ENCODE data around the gene CACNG1.

CACNG1 gene, protein sequence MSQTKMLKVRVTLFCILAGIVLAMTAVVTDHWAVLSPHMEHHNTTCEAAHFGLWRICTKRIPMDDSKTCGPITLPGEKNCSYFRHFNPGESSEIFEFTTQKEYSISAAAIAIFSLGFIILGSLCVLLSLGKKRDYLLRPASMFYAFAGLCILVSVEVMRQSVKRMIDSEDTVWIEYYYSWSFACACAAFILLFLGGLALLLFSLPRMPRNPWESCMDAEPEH

DNA sequence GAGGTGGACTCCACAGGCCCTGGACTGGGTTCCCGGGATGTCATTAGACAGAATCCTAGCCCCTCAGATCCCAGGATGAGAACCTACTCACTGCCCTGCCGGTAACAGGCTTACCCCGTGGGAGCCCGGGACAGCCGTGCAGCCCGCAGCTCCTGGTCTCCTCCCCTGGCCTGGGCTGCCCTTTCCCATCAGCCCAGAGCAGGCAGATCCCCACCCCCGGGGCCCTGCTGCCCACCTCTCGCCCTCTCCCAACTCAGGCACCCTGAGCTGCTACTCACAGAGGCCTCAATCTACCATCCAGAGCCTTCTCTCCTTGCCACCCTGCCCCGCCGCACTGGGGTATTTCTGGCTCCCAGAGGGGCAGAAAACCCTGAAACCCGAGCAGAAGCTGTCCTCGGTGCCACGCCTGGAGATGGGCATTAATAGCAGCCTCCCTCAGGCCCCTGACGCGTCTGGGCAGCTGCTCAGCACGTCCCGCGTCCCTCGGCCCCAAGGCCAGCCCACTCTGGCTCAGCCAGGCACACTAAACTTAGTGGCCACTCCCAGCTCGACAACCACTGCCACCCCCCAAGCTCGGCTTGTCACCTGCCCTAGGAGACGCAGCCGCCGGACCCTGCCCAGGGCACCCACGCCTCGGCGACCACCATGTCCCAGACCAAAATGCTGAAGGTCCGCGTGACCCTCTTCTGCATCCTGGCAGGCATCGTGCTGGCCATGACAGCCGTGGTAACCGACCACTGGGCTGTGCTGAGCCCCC is at the start of gene CACNG1:
CACNG1 (plus strand) TSS at position 539 of the 757 bp plus-strand sequence; CDS start at position 646, 107 bp downstream.
- no peak for DNase-seq (ENCODE audit: low spot score)

GRCh38 chr17:66994930-66995535 is 49.3 kb upstream of the CACNG1 start:
- no peak for DNase-seq (ENCODE audit: low spot score)

DNA sequence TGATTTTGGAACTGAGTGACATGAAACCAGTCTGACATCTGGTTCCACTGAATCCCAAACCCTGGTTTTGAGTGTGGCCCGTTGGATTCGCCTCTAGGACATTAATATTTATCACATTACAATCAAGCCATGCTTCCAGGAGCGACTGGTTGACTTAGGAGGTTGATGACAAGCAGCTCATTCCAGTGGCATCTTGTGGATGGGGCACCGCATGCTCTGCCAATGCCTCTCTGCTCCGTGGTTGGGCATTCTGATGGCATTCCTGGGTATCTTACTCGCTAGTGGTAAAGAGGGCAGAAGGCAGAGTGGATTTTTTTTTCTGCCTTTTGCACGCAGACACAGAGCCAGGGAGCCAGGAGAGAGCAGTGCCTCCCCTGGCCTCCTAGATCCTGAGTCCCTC is 48.4 kb upstream of the CACNG1 start:
- DNase-seq (ENCODE audit: low spot score), result no peak

DNA sequence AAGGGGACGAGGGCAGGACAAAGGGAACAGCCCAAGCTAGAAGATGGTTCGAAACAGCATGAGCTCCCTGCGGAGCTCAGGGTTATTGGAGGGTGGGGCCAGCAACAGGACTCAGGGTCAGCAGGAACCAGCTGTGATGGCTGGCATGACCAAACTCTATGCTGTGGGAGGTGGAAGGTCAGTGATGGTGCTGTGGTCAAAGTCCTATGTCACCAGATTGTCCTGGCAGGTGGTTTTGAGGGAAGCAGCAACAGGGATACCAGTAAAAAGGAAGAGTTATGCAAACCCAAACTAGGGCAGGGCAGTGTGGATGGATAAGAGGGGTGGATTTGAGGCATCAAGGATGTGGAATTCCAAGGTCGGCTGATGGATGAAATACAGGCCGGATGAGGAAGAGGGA is 47.4 kb upstream of the CACNG1 start:
- no peak for DNase-seq (ENCODE audit: low spot score)

- DNase-seq (ENCODE audit: low spot score), result no peak
These were observed 41.1 kb upstream of the CACNG1 start for GRCh38 chr17:67003231-67003630.

DNA sequence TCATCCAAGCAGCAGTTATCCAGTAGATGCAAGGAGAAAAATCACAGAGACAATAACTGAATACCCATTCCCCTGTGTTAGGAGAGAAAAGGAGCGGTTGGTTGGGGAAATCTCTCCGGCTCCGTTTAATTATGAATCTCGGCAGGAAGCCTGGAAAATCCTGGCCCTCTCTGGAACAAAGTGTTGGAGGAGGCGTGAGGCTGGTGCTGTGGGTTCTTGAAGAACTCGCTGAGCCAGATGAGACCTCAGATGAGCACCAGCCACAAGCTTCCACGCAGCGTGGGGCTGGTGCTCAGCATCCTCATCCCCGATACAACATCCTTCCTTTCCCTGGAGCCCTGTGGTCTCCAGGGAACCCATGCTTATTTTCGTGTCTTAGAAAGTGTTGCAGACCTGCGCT is 40.2 kb upstream of the CACNG1 start:
- DNase-seq (ENCODE audit: low spot score), result no peak

- no peak for DNase-seq (ENCODE audit: low spot score)
These were observed 37.1 kb upstream of the CACNG1 start for GRCh38 chr17:67007266-67007665.

- no peak for DNase-seq (ENCODE audit: low spot score)
These were observed 36.3 kb upstream of the CACNG1 start for GRCh38 chr17:67008101-67008500.

- DNase-seq (ENCODE audit: low spot score), result no peak
These were observed 32.7 kb upstream of the CACNG1 start for GRCh38 chr17:67011527-67012175.

GRCh38 chr17:67013891-67014290 is 30.5 kb upstream of the CACNG1 start:
- DNase-seq (ENCODE audit: low spot score), result no peak

DNA sequence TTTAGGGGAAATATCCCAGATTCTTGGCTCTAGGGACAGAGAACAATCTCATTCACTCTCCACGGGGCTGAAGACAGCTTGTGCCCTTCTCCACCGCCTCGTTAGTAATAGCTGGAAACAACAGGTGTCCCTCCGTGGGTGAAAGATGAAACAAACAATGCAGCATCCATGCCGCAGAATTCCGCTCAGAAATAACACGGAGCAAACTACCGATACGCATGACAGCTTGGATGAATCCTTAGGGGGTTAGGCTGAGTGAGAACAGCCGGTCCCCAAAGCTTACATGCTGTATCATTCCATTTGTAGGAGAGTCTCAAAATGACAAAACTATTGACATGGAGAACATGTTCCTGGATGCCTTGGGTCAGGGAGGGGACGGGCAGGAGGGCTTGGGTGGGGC is 29.4 kb upstream of the CACNG1 start:
- DNase-seq (ENCODE audit: low spot score), result no peak

DNA sequence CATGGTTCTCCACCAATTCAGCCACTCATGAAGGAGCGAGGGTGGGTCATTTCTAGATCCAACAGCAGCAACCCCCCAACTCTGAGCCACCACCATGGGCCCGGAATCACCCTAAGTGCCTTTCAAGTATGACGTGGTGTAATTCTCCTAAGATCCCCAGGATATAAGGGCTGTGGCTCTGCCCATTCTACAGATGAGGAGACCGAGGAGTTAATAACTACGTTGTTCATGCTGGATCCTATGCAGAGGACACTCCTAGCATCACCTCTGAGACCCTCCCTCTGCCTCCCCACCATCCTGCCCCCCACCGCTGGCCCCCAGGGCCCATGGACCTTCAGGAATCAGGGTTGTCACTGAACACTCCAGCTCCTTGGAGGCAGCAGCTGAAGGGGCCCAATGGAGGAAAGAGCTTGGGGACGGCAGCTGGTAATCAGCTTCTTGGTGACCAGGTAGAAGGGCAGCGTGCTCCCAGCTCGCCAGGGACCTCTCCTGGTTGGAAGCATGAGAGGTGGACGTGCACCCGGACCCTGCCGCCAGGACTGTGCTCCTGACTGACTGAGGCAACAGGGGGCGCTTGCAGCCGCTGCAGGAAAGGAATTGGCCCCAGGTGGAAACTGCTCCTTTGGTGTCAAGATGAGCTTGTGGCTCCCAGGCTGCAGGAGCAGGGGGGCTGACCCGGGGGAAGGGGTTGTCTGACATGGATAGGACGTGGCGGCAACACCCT is 28.2 kb upstream of the CACNG1 start:
- DNase-seq (ENCODE audit: low spot score), result no peak

GRCh38 chr17:67017910-67018309 is 26.4 kb upstream of the CACNG1 start:
- DNase-seq (ENCODE audit: low spot score), result no peak

DNA sequence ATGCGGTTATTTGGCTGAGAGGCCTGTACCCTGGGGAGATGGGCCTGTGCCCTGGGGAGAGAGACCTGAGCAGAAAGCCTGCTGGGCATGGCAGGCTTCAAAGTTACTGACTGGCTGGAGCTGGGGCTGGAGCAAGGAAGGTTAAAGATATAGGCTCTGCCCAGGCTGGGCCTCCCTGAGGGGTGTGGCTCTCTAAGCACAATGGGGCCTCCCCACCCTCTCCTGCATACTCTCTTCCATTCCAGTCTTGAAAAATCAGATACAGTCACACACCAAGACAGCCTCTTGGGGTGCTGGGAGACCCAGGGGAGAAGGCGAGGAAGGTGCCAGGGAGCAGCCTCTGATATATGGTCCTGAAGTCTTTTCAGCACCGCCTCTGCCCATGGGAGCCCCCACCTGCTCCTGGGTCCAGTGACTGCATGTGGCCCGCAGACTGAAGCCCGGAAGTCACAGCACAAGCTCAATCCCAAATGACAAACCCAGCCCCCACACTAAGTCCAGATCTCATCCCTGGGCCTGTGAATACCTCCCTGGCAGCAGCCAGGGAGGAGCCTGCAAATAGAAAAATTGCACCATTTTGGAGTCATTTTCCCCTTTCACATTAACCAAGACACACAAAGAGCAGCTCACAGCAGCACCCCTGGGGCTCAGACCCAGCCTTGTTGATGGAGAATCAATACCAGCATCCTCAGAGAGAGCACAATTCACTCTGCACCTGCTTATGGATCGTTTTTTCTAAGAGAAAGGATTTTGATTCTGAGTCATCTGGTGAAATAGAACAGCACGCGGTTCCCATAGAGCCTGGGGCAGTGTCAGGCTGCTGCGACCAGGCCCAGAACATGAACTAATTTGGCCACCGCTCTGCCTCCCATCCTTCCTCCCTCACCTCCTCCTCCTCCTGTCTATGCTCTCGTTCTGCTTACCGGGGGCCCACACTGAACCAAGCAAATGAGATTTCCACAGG is 25.6 kb upstream of the CACNG1 start:
- no peak for DNase-seq (ENCODE audit: low spot score)

GRCh38 chr17:67019809-67020208 is 24.5 kb upstream of the CACNG1 start:
- DNase-seq (ENCODE audit: low spot score), result no peak

GRCh38 chr17:67020293-67020766 is 24.0 kb upstream of the CACNG1 start:
- DNase-seq (ENCODE audit: low spot score), result no peak

- DNase-seq (ENCODE audit: low spot score), result no peak
These were observed 23.2 kb upstream of the CACNG1 start for GRCh38 chr17:67021196-67021595.

DNA sequence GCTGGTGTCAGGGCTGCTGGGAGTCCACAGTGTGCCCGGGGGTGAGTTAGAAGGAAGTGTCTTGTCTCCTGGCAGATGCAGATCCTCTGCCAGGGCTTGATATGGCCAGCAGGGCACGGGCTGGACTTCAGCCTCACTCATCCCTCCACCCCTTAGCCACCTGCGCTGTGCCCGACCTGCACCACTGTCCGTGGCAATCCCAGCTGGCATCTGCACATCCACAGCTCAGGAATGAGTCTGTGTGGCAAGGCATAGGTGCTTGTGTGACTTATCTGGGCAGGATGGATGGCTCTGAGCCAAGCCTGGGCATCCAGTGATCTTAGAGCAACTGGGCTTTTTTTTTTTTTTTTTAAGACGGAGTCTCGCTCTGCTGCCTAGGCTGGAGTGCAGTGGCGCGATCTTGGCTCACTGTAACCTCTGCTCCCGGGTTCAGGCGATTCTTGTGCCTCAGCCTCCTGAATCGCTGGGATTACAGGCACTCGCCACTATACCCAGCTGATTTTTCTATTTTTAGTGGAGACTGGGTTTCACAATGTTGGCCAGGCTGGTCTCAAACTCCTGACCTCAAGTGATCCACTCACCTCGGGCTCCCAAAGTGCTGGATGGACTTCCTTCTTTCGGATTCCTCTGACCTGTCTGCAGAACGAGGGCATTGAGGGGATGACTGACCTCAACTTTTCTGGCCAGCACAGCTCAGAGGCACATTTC is 22.5 kb upstream of the CACNG1 start:
- DNase-seq (ENCODE audit: low spot score), result no peak

DNA sequence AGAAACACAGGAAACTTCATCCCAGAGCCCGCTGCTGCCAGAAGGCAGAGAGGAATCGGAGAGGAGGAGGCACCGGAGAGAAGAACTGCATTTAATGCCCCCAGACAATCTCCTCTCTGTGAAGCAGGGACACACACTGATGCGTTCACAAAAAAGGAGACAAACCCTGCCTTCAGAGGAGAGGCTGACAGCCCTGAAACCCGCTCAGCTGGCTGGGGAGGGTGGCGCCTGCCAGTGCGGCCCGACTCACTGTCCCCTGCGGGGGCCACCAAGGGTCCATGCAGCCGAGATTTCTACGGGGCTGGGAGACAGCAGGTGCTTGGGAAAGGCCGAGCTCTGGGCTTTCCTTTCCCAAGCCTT is 21.9 kb upstream of the CACNG1 start:
- no peak for DNase-seq (ENCODE audit: low spot score)

DNA sequence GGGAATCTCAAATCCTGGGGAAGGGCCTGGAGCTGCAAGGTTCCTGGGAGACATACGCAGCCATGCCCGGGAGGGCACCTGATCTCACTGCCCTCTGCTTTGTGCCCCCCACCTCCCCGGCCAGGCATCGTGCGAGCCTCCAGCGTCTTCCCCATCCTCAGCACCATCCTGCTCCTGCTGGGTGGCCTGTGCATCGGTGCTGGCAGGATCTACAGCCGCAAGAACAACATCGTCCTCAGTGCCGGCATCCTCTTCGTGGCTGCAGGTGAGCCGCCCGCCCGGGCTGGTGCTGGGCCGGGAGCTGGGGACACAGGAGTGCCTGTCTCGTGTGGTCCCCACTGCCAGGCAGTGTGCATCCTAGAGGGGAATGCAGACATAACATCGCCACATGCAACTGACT is 19.6 kb upstream of the CACNG1 start:
- peak; percentile 16 for DNase-seq (ENCODE audit: low spot score)
